HEK293 (cell line): ENCODE measurements around the gene PAX2.

Source experiments
- PRDM1 ChIP-seq: fragments of 450-650 bp; formaldehyde crosslinking; IDR thresholded peaks from 2 replicates; pipeline ENCODE4; 2016; ENCODE audit warnings: missing biosample characterization, missing genetic modification characterization
- YY1 ChIP-seq: fragments of 450-650 bp; formaldehyde crosslinking; IDR thresholded peaks from 2 replicates; pipeline ENCODE4 v1.5.1; 2018; ENCODE audit warnings: missing biosample characterization, missing genetic modification characterization
- ZBTB21 ChIP-seq: fragments of 450-650 bp; formaldehyde crosslinking; IDR thresholded peaks from 2 replicates; pipeline ENCODE4 v1.5.1; 2017; ENCODE audit warnings: missing biosample characterization, missing genetic modification characterization
- ZBTB8A ChIP-seq: fragments of 450-650 bp; formaldehyde crosslinking; IDR thresholded peaks from 2 replicates; pipeline ENCODE4 v1.5.1; 2016; ENCODE audit warnings: missing biosample characterization, missing genetic modification characterization
- ZNF133 ChIP-seq: fragments of 450-650 bp; formaldehyde crosslinking; IDR thresholded peaks from 2 replicates; pipeline ENCODE4 v1.5.1; 2016; ENCODE audit warnings: missing biosample characterization, missing genetic modification characterization
- ZNF423 ChIP-seq: fragments of 450-650 bp; formaldehyde crosslinking; IDR thresholded peaks from 2 replicates; pipeline ENCODE4 v1.5.1; 2016; ENCODE audit warnings: missing biosample characterization, missing genetic modification characterization
- TF ChIP-seq, protein P1 (sequence below): fragments of 450-650 bp; formaldehyde crosslinking; IDR thresholded peaks from 2 replicates; pipeline ENCODE4 v1.5.1; 2016; ENCODE audit warnings: missing biosample characterization, missing genetic modification characterization
- TF ChIP-seq, protein P2 (sequence below): fragments of 450-650 bp; formaldehyde crosslinking; IDR thresholded peaks from 2 replicates; pipeline ENCODE4 v1.5.1; 2016; ENCODE audit warnings: missing biosample characterization, missing genetic modification characterization
- TF ChIP-seq, protein P3 (sequence below): fragments of 450-650 bp; formaldehyde crosslinking; IDR thresholded peaks from 2 replicates; pipeline ENCODE4 v1.5.1; 2016; ENCODE audit warnings: missing biosample characterization, missing genetic modification characterization, low read depth

DNA sequence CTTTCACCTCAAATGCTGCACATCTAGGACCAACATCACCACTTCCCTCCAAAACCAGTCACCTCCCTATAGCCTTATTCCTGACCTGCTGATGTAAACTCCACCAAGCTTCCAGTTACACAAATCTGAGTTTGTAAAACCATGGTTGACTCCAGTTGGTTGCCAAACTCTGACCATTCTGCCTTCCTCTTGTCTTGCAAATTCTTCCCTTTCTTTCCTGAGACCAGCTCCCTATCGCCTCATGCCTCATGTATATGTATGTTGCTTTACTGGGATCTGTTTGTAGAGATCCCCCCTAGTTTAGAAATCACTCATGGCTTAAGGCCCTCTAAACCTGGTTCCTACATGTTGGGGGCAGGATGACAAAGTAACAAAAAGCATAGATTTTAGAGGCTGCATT lies 31.3 kb downstream of the PAX2 start:
- TF ChIP-seq, protein P1, sequence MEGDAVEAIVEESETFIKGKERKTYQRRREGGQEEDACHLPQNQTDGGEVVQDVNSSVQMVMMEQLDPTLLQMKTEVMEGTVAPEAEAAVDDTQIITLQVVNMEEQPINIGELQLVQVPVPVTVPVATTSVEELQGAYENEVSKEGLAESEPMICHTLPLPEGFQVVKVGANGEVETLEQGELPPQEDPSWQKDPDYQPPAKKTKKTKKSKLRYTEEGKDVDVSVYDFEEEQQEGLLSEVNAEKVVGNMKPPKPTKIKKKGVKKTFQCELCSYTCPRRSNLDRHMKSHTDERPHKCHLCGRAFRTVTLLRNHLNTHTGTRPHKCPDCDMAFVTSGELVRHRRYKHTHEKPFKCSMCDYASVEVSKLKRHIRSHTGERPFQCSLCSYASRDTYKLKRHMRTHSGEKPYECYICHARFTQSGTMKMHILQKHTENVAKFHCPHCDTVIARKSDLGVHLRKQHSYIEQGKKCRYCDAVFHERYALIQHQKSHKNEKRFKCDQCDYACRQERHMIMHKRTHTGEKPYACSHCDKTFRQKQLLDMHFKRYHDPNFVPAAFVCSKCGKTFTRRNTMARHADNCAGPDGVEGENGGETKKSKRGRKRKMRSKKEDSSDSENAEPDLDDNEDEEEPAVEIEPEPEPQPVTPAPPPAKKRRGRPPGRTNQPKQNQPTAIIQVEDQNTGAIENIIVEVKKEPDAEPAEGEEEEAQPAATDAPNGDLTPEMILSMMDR (tag by site-specific recombination): no peak
- TF ChIP-seq, protein P2, sequence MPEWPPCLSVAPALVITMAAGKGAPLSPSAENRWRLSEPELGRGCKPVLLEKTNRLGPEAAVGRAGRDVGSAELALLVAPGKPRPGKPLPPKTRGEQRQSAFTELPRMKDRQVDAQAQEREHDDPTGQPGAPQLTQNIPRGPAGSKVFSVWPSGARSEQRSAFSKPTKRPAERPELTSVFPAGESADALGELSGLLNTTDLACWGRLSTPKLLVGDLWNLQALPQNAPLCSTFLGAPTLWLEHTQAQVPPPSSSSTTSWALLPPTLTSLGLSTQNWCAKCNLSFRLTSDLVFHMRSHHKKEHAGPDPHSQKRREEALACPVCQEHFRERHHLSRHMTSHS (tag by site-specific recombination): no peak
- TF ChIP-seq PRDM1 (tag by site-specific recombination) (no peak), ZNF423 (tag by site-specific recombination) (no peak), ZBTB8A (tag by site-specific recombination) (no peak), YY1 (tag by site-specific recombination) (no peak), ZBTB21 (tag by site-specific recombination) (no peak), ZNF133 (tag by site-specific recombination) (no peak)
- TF ChIP-seq, protein P3, sequence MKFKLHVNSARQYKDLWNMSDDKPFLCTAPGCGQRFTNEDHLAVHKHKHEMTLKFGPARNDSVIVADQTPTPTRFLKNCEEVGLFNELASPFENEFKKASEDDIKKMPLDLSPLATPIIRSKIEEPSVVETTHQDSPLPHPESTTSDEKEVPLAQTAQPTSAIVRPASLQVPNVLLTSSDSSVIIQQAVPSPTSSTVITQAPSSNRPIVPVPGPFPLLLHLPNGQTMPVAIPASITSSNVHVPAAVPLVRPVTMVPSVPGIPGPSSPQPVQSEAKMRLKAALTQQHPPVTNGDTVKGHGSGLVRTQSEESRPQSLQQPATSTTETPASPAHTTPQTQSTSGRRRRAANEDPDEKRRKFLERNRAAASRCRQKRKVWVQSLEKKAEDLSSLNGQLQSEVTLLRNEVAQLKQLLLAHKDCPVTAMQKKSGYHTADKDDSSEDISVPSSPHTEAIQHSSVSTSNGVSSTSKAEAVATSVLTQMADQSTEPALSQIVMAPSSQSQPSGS: no peak
